ENCODE results near the gene SLC25A41.
"Not testable (repeated sequence)": the region's sequence is repeated elsewhere in the genome, so short reads cannot be mapped to it uniquely, and the experiment has no call there.

Gene SLC25A41

GRCh38 chr19:6402837-6403608 is 30.5 kb downstream of the SLC25A41 start:
- DNase-seq: no peak

- no peak for DNase-seq
Observed at GRCh38 chr19:6402058-6402457, 31.5 kb downstream of the SLC25A41 start.

GRCh38 chr19:6400062-6400944 is 33.3 kb downstream of the SLC25A41 start:
- DNase-seq: not testable (repeated sequence)

- no peak for DNase-seq
Observed at GRCh38 chr19:6396305-6396704, 37.3 kb downstream of the SLC25A41 start.

GRCh38 chr19:6394831-6395230 is 38.7 kb downstream of the SLC25A41 start:
- DNase-seq: no peak

- peak; percentile 78 for DNase-seq
Observed at GRCh38 chr19:6393983-6394412, 39.6 kb downstream of the SLC25A41 start.

GRCh38 chr19:6393074-6393982 is 40.2 kb downstream of the SLC25A41 start, which contains the start of gene GTF2F1:
Gene GTF2F1, minus strand, starts transcription at chr19:6393164. Its CDS starts 169 bp downstream, at chr19:6392995.
- DNase-seq: peak; percentile 97

- DNase-seq: no peak
Observed at GRCh38 chr19:6392221-6393073, 41.1 kb downstream of the SLC25A41 start.

- DNase-seq: no peak
Observed at GRCh38 chr19:6387372-6387771, 46.2 kb downstream of the SLC25A41 start.

GRCh38 chr19:6384381-6384780 is 49.2 kb downstream of the SLC25A41 start:
- no peak for DNase-seq

- no peak for DNase-seq
Observed at GRCh38 chr19:6383188-6383587, 50.4 kb downstream of the SLC25A41 start.

- no peak for DNase-seq
Observed at GRCh38 chr19:6381030-6381750, 52.4 kb downstream of the SLC25A41 start.

GRCh38 chr19:6379744-6380143 is 53.8 kb downstream of the SLC25A41 start:
- no peak for DNase-seq

GRCh38 chr19:6378486-6378885 is 55.1 kb downstream of the SLC25A41 start:
- DNase-seq: no peak

- no peak for DNase-seq
Observed at GRCh38 chr19:6378041-6378440, 55.5 kb downstream of the SLC25A41 start.

- DNase-seq: no peak
Observed at GRCh38 chr19:6376512-6377190, 56.9 kb downstream of the SLC25A41 start.
